Measurements from ENCODE around the gene MAMDC2.

GRCh38 chr9:70192707-70193106 lies 149.1 kb downstream of the MAMDC2 start:
- TF ChIP-seq CTCF (IDR thresholded peaks at IDR 0.05) (no peak), POLR2A (IDR thresholded peaks at IDR 0.05) (no peak)

Measured in gastroesophageal sphincter (tissue), 3 donors.